Breast epithelium (tissue), 4 donors: ENCODE measurements around the gene SLC5A2. TPM values are rescaled to one million over a fixed set of nuclear protein-coding genes. Genes with fewer than 3 reads are reported as not detected.
"Not testable (repeated sequence)": the region's sequence is repeated elsewhere in the genome, so short reads cannot be mapped to it uniquely, and the experiment has no call there.

ENCODE experiments used
- DNase-seq, 2 donors: peaks; one replicate each; pipeline ENCODE4 v3.0.0-alpha.2; 2019; ENCODE audit warnings: low spot score in 2 of 2
- H3K27ac ChIP-seq, 2 donors: fragments of 200-600 bp; sonication (generic) in 1 of 2; one replicate each; pipeline ENCODE4 v1.5.1; 2016 to 2019; ENCODE audit warnings: mild to moderate bottlenecking in 1 of 2
- H3K27me3 ChIP-seq, 2 donors: fragments of 200-600 bp; sonication (generic) in 1 of 2; one replicate each; pipeline versions ENCODE4 v1.5.1 to v1.6.0; 2017 to 2019; ENCODE audit warnings: control low read depth in 1 of 2, mild to moderate bottlenecking in 1 of 2
- H3K36me3 ChIP-seq: fragments of 200-600 bp; one replicate; pipeline ENCODE4 v1.5.1; 2019
- H3K4me1 ChIP-seq, 2 donors: fragments of 200-600 bp; sonication (generic); one replicate each; pipeline ENCODE4 v1.5.1; 2016 to 2019; ENCODE audit warnings: control low read depth in 1 of 2
- H3K4me3 ChIP-seq, 3 donors: fragments of 200-600 bp; sonication (generic); 1 replicate in 2 of 3; 2 replicates in 1 of 3; pipeline ENCODE4 v1.5.1; 2016 to 2019; ENCODE audit warnings: mild to moderate bottlenecking in 3 of 3, moderate library complexity in 2 of 3
- H3K9me3 ChIP-seq, 2 donors: fragments of 200-600 bp; sonication (generic) in 1 of 2; one replicate each; pipeline ENCODE4 v1.5.1; 2016 to 2019; ENCODE audit warnings: control low read depth in 1 of 2
- POLR2A ChIP-seq: fragments of 450-650 bp; IDR thresholded peaks from one replicate; pipeline ENCODE4 v1.6.1; 2016; ENCODE audit warnings: antibody characterized with exemption, mild to moderate bottlenecking, moderate library complexity
- POLR2AphosphoS5 ChIP-seq, 3 donors: sonication (generic); formaldehyde crosslinking; IDR thresholded peaks; one replicate each; pipeline ENCODE4 v1.6.1; 2017; ENCODE audit warnings: antibody characterized with exemption in 3 of 3
- intact Hi-C: fragments of 100-400 bp; cut with DNase I; formaldehyde crosslinking; loops from one replicate; pipeline ENCODE4 v1.15.1; 2023; ENCODE audit warnings: low total_unique reads
- total RNA-seq, 3 donors: library from RNA; depleted of rRNA; stranded (reverse); fragments of >200 nt; gene quantifications; one replicate each; pipeline ENCODE4 v1.1.0, GENCODE V29; 2016
- TF ChIP-seq, protein P1 (sequence below), 3 donors: fragments of 450-650 bp; IDR thresholded peaks; one replicate each; pipeline ENCODE4 v1.5.1; 2016 to 2017; ENCODE audit warnings: antibody characterized with exemption in 3 of 3, mild to moderate bottlenecking in 3 of 3, moderate library complexity in 3 of 3

The SLC5A2 gene
- total RNA-seq, 3 donors from 2014 or later: 0.44 to 0.98 TPM; not detected in 1

DNA sequence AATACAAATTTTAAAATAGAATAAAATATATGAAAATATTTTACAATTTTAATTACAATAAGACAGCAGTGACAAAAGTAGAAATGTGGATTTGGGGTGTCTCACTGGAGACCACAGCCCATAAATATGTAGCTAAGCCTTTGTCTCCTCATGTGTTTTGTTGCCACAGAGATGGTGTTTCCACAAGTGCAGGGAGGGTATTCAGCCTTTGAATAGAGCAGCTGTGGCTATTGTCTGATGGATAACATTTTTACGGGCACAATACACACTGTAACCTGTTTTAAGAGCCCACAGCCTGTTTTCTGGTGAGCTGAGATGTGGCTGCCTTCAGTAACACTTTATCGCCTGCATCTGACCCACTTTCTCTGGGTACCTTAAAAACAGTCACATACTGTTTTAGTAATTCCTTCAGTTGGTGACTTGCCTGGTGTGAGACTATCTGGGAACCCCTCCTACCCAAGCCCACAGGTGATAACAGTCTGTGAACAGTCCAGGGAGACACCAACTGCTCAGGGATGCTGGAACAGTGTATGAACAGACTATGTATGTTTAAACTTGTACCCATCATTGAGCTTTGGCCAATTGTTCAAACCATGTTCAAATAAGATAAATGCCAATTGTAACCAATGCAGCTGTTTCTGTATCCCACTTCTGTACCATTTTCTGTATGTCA is 37.0 kb downstream of the SLC5A2 start:
- Histone ChIP-seq H3K9me3 (no peaks in the 10 kb centered on the region), H3K36me3 (no peaks in the 10 kb centered on the region), H3K27me3 (no peaks in the 10 kb centered on the region), H3K27ac (no peak overlapping the region), H3K4me1 (no peaks in the 10 kb centered on the region), H3K4me3 (no peak overlapping the region)
- intact Hi-C loops: no loop called here
- no peak for DNase-seq
- TF ChIP-seq, protein P1, sequence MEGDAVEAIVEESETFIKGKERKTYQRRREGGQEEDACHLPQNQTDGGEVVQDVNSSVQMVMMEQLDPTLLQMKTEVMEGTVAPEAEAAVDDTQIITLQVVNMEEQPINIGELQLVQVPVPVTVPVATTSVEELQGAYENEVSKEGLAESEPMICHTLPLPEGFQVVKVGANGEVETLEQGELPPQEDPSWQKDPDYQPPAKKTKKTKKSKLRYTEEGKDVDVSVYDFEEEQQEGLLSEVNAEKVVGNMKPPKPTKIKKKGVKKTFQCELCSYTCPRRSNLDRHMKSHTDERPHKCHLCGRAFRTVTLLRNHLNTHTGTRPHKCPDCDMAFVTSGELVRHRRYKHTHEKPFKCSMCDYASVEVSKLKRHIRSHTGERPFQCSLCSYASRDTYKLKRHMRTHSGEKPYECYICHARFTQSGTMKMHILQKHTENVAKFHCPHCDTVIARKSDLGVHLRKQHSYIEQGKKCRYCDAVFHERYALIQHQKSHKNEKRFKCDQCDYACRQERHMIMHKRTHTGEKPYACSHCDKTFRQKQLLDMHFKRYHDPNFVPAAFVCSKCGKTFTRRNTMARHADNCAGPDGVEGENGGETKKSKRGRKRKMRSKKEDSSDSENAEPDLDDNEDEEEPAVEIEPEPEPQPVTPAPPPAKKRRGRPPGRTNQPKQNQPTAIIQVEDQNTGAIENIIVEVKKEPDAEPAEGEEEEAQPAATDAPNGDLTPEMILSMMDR (IDR thresholded peaks at IDR 0.05): no peak
- TF ChIP-seq POLR2A: no peak

DNA sequence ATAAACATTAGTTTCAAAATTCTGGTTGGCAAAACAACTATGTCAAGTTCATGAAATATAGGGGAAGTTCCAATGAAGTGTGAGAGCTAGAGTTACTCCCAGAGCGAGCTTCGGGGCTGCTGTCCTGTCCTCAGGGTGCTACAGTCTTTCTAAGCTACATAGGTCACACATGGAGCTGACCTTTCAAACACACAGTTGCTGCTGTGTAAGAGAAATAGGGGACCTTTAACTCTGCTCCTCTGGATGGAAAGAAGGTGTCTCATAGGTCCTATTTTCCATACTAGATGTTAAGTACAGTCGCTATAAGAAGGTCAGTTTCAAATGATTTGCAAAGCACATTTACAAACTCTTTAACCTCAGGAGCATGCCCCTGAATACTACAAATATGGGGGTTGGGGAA is 38.4 kb downstream of the SLC5A2 start:
- Histone ChIP-seq H3K9me3 (no peaks in the 10 kb centered on the region), H3K4me1 (no peaks in the 10 kb centered on the region), H3K36me3 (no peaks in the 10 kb centered on the region), H3K27me3 (no peaks in the 10 kb centered on the region), H3K4me3 (no peak overlapping the region), H3K27ac (no peak overlapping the region)
- DNase-seq: no peak
- intact Hi-C loops: no loop called here
- no peak for TF ChIP-seq POLR2A
- TF ChIP-seq, protein P1 (IDR thresholded peaks at IDR 0.05): no peak
- no peak for TF ChIP-seq POLR2AphosphoS5 (IDR thresholded peaks at IDR 0.05)

DNA sequence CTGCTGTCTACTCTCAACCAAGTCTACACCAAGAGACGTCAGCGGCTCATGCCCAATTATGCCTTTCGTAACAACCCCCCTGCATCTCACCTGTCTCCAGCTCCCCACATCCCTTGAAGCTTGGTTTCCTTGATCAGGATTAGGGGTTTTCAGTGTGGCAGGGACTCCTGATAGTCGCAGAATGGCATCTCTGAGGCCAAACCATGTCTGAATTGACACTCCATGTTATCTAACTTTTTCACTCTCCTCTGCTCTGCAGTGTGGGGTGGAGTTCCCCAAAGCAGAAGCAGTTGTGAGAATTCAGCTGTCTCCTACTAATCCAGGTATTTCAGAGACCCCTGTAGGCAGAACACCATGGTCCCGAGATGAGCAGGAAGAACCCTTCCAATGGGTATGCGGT is 39.1 kb downstream of the SLC5A2 start:
- Histone ChIP-seq H3K9me3 (no peaks in the 10 kb centered on the region), H3K4me1 (no peaks in the 10 kb centered on the region), H3K27ac (no peak overlapping the region), H3K27me3 (no peaks in the 10 kb centered on the region), H3K4me3 (no peak overlapping the region), H3K36me3 (no peaks in the 10 kb centered on the region)
- no peak for DNase-seq
- TF ChIP-seq, protein P1 (IDR thresholded peaks at IDR 0.05): no peak
- TF ChIP-seq POLR2A: no peak
- TF ChIP-seq POLR2AphosphoS5 (IDR thresholded peaks at IDR 0.05): no peak
- intact Hi-C loops: no loop called here

DNA sequence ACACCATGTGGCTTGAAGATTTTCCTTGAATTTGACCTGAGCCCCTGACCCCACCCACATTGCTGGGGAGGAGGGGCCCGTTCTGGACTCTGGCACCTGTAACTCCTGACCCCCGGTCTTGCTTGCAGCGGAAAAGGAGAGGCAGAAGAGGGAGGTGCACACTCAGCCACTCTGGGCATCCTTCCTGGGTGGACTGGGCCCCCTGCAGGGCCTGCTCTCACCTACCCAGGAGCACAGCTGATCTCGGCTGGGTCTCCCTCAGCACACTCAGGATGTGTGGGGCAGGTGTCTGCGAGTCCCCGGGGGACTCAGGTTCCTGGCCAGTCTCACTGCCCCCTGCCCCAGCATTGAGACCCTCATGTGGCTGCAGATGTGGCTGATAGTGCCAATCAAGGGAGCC is 40.8 kb downstream of the SLC5A2 start:
- intact Hi-C loops, H3K9me3 ChIP-seq, H3K36me3 ChIP-seq, DNase-seq, H3K4me3 ChIP-seq, H3K4me1 ChIP-seq, H3K27ac ChIP-seq: not testable (repeated sequence)
- peaks cover 0 to 14% of the 10 kb centered on the region in 2 donors for H3K27me3 ChIP-seq

DNA sequence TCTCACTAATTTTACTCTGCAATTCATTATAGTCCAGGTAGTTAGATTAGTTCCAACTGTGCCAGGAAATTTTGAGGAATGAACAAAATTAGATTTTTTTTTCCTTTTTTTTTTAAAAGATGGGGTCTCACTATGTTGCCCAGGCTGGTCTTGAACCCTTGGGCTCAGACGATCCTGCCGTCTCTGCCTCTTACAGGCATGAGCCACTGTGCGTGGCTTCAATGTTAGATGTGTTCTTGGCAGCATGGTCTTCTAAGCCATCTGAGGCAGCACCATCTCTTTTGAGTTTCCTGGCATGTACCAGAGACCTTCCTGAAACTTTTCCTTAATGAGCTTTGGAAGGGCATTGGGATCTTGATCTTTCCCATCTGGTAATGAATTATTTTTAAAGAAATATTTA is 42.2 kb downstream of the SLC5A2 start:
- intact Hi-C loops: no loop called here
- Histone ChIP-seq H3K4me3 (no peak overlapping the region), H3K4me1 (peaks cover 0 to 3% of the 10 kb centered on the region in 2 donors), H3K9me3 (no peaks in the 10 kb centered on the region), H3K27me3 (peaks cover 0 to 18% of the 10 kb centered on the region in 2 donors), H3K27ac (no peak overlapping the region), H3K36me3 (no peaks in the 10 kb centered on the region)
- DNase-seq: no peak
- TF ChIP-seq POLR2A (no peak), POLR2AphosphoS5 (IDR thresholded peaks at IDR 0.05) (no peak)
- TF ChIP-seq, protein P1 (IDR thresholded peaks at IDR 0.05): no peak
